Measurements from ENCODE around the gene CPSF3.

CPSF3 gene

GRCh38 chr2:9483107-9483506, 59.7 kb downstream of the CPSF3 start:
- no peak for TF ChIP-seq CTCF (IDR thresholded peaks at IDR 0.05; ENCODE audit: extremely low read depth, missing control alignments)

DNA sequence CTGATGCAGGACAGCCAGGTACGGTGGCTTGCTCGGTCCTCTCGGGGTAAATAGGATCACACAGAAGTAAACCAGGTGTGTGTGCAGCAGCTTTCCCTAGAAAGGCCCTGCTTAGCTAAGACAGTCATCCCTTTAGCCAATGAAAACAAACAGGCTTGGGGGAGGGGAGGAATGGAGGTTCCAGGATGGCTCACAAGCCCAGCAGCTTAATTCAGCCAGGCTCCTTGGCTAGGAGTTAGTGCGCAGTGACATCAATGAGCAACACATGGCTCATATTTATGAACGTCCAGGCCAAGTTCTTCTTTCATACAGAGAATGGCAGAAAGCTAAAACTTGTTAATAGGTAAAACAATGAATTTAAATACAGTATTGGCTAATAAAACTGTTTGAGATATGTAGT, 61.1 kb downstream of the CPSF3 start:
- no peak for TF ChIP-seq CTCF (IDR thresholded peaks at IDR 0.05; ENCODE audit: extremely low read depth, missing control alignments)
- no peak for DNase-seq (ENCODE audit: low spot score)

More at GRCh38 chr2:9483107-9483506, 59.7 kb downstream of the CPSF3 start:
- DNase-seq (ENCODE audit: low spot score): no peak

DNA sequence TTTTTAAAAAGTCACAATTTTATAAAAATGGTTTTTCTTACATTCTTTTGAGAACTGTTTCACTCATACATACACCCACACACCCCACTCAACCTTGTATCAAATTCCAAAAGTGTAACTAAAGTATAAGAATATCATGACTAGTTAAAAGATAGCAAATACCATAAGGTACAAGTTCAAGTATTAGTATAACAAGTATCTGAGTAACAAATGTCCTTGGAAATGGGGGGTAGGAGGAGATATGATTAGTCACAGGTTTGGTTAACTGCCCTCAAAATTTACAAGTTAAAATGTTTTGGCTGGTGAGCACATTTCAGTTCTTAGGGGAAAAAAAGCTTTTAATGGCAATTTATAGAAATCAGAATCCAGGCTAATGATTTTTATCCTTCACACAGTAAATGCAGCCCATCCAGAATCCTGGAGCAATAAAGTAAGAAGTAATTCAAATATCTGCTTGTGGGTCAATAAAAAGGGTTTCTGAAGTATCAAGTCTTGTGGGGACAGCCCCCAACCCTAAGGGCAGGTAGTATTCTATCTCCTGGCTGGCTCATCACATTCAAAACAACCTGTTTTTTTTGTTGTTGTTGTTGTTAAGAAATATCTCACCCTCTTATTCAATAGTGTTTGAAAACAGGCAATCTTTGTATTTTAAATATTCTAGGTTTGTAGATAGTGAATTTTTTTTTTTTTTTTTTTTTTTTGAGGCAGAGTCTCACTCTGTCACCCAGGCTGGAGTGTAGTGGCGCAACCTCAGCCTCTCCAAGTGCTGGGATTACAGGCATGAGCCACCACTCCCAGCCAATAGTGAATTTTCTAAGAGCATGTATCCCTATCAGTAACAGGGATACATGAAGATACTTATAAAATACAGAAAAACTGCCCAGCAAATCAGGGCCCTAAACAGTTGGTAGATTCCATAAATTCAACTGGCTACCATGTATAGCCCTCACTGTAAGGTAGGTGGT, 65.4 kb downstream of the CPSF3 start:
- DNase-seq (ENCODE audit: low spot score): no peak

DNA sequence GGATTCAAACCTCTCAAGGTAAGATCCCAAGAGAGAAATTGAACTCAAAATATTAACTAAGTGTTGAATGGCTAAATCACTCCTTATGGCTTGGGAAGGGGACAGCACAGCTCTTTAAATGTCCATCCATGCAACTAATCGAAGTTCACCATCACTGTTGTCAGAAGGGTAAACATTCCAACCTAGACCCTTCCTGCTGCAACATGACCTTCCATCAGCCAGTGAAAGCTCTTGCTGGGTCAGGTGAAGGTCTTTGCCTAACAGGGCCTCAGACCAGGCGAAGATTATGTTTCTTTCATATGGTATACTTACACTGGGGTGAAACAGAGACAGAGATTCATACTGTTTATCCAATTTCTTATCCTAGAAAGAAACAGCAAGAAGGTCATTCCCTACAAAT, 67.3 kb downstream of the CPSF3 start:
- no peak for DNase-seq (ENCODE audit: low spot score)
- no peak for TF ChIP-seq CTCF (IDR thresholded peaks at IDR 0.05; ENCODE audit: extremely low read depth, missing control alignments)

More for the DNA sequence above, 65.4 kb downstream of the CPSF3 start:
- TF ChIP-seq CTCF (IDR thresholded peaks at IDR 0.05; ENCODE audit: extremely low read depth, missing control alignments): no peak

DNA sequence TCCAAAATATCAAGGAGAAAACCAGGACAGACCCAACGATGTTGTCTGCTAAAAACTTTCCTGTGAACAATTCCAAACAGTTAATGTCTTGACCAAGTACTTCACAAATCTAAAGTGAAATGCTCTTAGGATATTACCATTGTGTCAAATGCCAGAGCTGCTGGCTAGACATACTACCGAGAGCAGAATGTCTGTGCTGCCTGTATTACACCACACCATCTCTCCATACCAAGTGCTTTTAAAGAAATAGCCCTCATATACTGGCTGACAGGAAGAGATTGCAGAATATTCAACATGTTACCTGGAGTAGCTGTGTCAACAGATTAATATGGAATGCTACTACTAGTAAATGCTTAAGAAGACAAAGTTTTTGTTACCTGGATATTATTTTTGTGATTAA, 69.5 kb downstream of the CPSF3 start:
- no peak for TF ChIP-seq CTCF (IDR thresholded peaks at IDR 0.05; ENCODE audit: extremely low read depth, missing control alignments)
- DNase-seq (ENCODE audit: low spot score): no peak

DNA sequence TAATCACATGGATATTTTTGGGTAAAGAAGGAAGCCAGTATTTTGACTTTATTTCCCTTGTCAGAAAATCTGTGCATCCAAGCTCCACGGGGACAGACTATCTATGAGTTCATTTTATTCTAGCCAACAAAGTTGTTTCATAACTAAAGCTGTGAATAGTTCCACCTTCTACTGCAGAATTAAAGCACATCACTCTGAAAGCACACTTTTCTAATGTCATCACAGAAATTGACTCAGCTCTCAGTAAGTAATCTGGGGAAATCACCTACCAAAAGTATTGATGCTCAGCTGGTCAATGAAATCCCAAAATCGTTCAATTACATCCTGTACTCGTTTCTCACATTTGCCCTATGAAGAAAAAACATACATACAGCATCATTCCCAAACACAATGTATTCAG, 70.0 kb downstream of the CPSF3 start:
- DNase-seq (ENCODE audit: low spot score): no peak
- no peak for TF ChIP-seq CTCF (IDR thresholded peaks at IDR 0.05; ENCODE audit: extremely low read depth, missing control alignments)

- DNase-seq (ENCODE audit: low spot score): no peak
- no peak for TF ChIP-seq CTCF (IDR thresholded peaks at IDR 0.05; ENCODE audit: extremely low read depth, missing control alignments)
Measured at GRCh38 chr2:9494081-9494480, 70.6 kb downstream of the CPSF3 start.

Data from GM20000 (cell line).